K562 (cell line): Measurements from ENCODE around the gene VWA5B1. TPM values are rescaled to one million over a fixed set of nuclear protein-coding genes. Genes with fewer than 3 reads are reported as not detected.
A peak's percentile ranks its signal among the peaks of the same experiment; 100 is the strongest.

Experiments used
- ATAC-seq: fragments of 200-7000 bp; cut with Tn5 transposase; 3 replicates; pipeline ENCODE4 v1.9.1; 2020; ENCODE audit warnings: moderate library complexity
- BruUV-seq: library from RNA; stranded (reverse); fragments of 400-500 nt; replicated peaks from 2 replicates; lab custom pipeline; 2021; lab: Mats Ljungman, UMichigan
- CTCF ChIA-PET: fragments of 300-600 bp; formaldehyde crosslinking; extraction: SDS; loops from one replicate; lab custom pipeline; 2021; ENCODE audit warnings: low intra/inter-chr PET ratio; lab: Yijun Ruan, JAX
- POLR2A ChIA-PET: fragments of 300-600, 350-650 bp; sonication (Branson Sonifier 250); formaldehyde crosslinking; extraction: SDS; loops from one replicate; lab custom pipeline; 2021; ENCODE audit warnings: antibody characterized with exemption, inconsistent platforms; lab: Yijun Ruan, JAX
- DNase-seq, 4 experiments: peaks; one replicate each; pipeline versions ENCODE4 v3.0.0 to v3.0.0-alpha.2; 2011 to 2018; ENCODE audit warnings: low spot score in 3 of 4, mixed read lengths in 3 of 4; ENCODE audit errors: extremely low read depth in 1 of 4
- FAIRE-seq: peaks from 2 replicates; lab custom pipeline; 2011; peaks lifted over from hg19 to GRCh38; lab: Jason Lieb, UNC
- H2AFZ ChIP-seq: 2 replicates; pipeline ENCODE4 v1.6.0; 2011; ENCODE audit warnings: low read depth, low read length, control low read depth, inconsistent platforms
- H3K27ac ChIP-seq: fragments of 200-600 bp; 3 replicates; pipeline ENCODE4 v1.8.0; 2011; ENCODE audit warnings: low read depth, mild to moderate bottlenecking, control low read depth, inconsistent platforms, low read length, moderate library complexity, mixed read lengths; ENCODE audit errors: extremely low read depth
- H3K27me3 ChIP-seq, 2 experiments: fragments of 300-600 bp in 1 of 2; 2 replicates in 1 of 2; 3 replicates in 1 of 2; pipeline versions ENCODE4 v1.6.0 to v1.8.0; 2011; ENCODE audit warnings: inconsistent platforms in 2 of 2, low read length in 2 of 2, mild to moderate bottlenecking in 1 of 2, mixed read lengths in 1 of 2, moderate library complexity in 1 of 2; ENCODE audit not compliant: control insufficient read depth in 2 of 2, insufficient read depth in 2 of 2
- H3K36me3 ChIP-seq: fragments of 300-600 bp; 3 replicates; pipeline ENCODE4 v1.8.0; 2011; ENCODE audit warnings: mild to moderate bottlenecking, low read length, inconsistent platforms; ENCODE audit not compliant: control insufficient read depth, insufficient read depth
- H3K4me1 ChIP-seq, 2 experiments: fragments of 200-600 bp in 1 of 2; replicated peaks in 1 of 2; 2 replicates in 1 of 2; 3 replicates in 1 of 2; pipeline versions ENCODE4 v1.5.1 to v1.8.0; 2011; ENCODE audit warnings: inconsistent platforms in 2 of 2, low read length in 2 of 2, mild to moderate bottlenecking in 1 of 2, mixed read lengths in 1 of 2, moderate library complexity in 1 of 2; ENCODE audit not compliant: control insufficient read depth in 2 of 2, insufficient read depth in 2 of 2
- H3K4me2 ChIP-seq: 2 replicates; pipeline ENCODE4 v1.6.1; 2011; ENCODE audit warnings: low read length, control low read depth, inconsistent platforms, mixed read lengths; ENCODE audit not compliant: insufficient read depth
- H3K4me3 ChIP-seq: fragments of 200-600 bp; sonication (generic), shearing (Covaris generic); 2 replicates; pipeline ENCODE4 v1.5.1; 2016; ENCODE audit warnings: control low read depth, inconsistent platforms
- H3K79me2 ChIP-seq: fragments of 200-600 bp; 3 replicates; pipeline ENCODE4 v1.8.0; 2011; ENCODE audit warnings: low read length, inconsistent platforms; ENCODE audit not compliant: control insufficient read depth, insufficient read depth
- H3K9ac ChIP-seq, 2 experiments: 2 replicates each; pipeline versions ENCODE4 v1.6.0 to v1.6.1; 2011; ENCODE audit warnings: low read depth in 2 of 2, low read length in 2 of 2, control low read depth in 1 of 2, inconsistent platforms in 1 of 2, mild to moderate bottlenecking in 1 of 2, mixed read lengths in 1 of 2; ENCODE audit not compliant: insufficient read depth in 1 of 2
- H3K9me1 ChIP-seq: one replicate; pipeline ENCODE4 v1.6.0; 2011; ENCODE audit warnings: inconsistent platforms, mild to moderate bottlenecking, low read length, moderate library complexity; ENCODE audit not compliant: control insufficient read depth, insufficient read depth
- H3K9me3 ChIP-seq: replicated peaks from 2 replicates; pipeline ENCODE4 v1.5.1; 2011; ENCODE audit warnings: low read depth, low read length, inconsistent platforms; ENCODE audit not compliant: control insufficient read depth, insufficient read depth
- H4K20me1 ChIP-seq: replicated peaks from 2 replicates; pipeline ENCODE4 v1.6.1; 2011; ENCODE audit warnings: low read length, inconsistent platforms, mixed read lengths; ENCODE audit not compliant: control insufficient read depth, insufficient read depth
- IFI16 ChIP-seq: fragments of 250-450 bp; sonication (Bioruptor Pico); IDR thresholded peaks from 2 replicates; pipeline ENCODE4 v2.1.2; 2022; ENCODE audit warnings: mild to moderate bottlenecking, inconsistent platforms
- PTRF ChIP-seq: fragments of 450-650 bp; IDR thresholded peaks from 2 replicates; pipeline ENCODE4 v1.6.1; 2016; ENCODE audit warnings: mild to moderate bottlenecking, missing genetic modification characterization, missing compliant biosample characterization
- ZBTB7A ChIP-seq: IDR thresholded peaks from 2 replicates; pipeline ENCODE4 v1.6.1; 2011; ENCODE audit warnings: low read depth, mild to moderate bottlenecking, low read length, moderate library complexity, borderline replicate concordance; ENCODE audit not compliant: control insufficient read depth
- ZNF507 ChIP-seq: conservative IDR thresholded peaks from 2 replicates; pipeline ENCODE4 v1.6.1; 2017; ENCODE audit warnings: missing genetic modification characterization, missing compliant biosample characterization
- ZSCAN29 ChIP-seq: fragments of 450-650 bp; IDR thresholded peaks from 2 replicates; pipeline ENCODE4 v1.6.1; 2017
- WGBS: fragments of 100-300 bp; shearing (Covaris generic); methylation state at CpG from one replicate; pipeline ENCODE4 v1.1.6; 2016; ENCODE audit warnings: low coverage, mixed read lengths; ENCODE audit not compliant: insufficient coverage; ENCODE audit errors: missing lambda C conversion rate; 5-methylcytosine and 5-hydroxymethylcytosine counted together
- in situ Hi-C: fragments of 300-500 bp; cut with MboI; formaldehyde crosslinking; loops from 4 replicates; pipeline ENCODE4 v1.15.0; 2018; ENCODE audit warnings: inconsistent platforms, mixed read lengths
- intact Hi-C: fragments of 100-400 bp; cut with micrococcal nuclease; formaldehyde crosslinking; loops from 2 replicates; pipeline ENCODE4 v1.14.2; 2022
- polyA plus RNA-seq, 8 experiments: library from polyadenylated mRNA; depleted of rRNA in 4 of 8; stranded (reverse) in 5 of 8; unstranded in 3 of 8; fragments of >200 nt; fragmentation: Nextera tagmentation in 2 of 8; fragmentation: Illumina TruSeq in 1 of 8; extraction: Ambion mirVana in 2 of 8; extraction: Trizol in 1 of 8; gene quantifications; 2 replicates each; pipeline versions ENCODE4 v1.2.1 to v1.2.3, GENCODE V29; 2011 to 2014; ENCODE audit warnings: inconsistent platforms in 1 of 8, missing spikeins in 1 of 8
- total RNA-seq, 7 experiments: library from RNA; depleted of rRNA in 6 of 7; stranded (reverse); fragments of >200 nt in 6 of 7; fragmentation: Illumina TruSeq in 2 of 7; extraction: Trizol in 2 of 7; gene quantifications; 2 replicates each; pipeline versions ENCODE4 v1.2.1 to v1.2.3, GENCODE V29; 2011 to 2021; ENCODE audit warnings: low replicate concordance in 1 of 7
- TF ChIP-seq, protein P1 (sequence below), 2 experiments: fragments of 450-650 bp; conservative IDR thresholded peaks; 2 replicates each; pipeline ENCODE4 v1.6.1; 2017; ENCODE audit warnings: mild to moderate bottlenecking in 2 of 2, moderate library complexity in 2 of 2

Gene VWA5B1
- total and polyA plus RNA-seq, 9 of the 15 experiments (the other 6 are each of a cell fraction or from before 2014, with no cell fraction given): not detected

DNA sequence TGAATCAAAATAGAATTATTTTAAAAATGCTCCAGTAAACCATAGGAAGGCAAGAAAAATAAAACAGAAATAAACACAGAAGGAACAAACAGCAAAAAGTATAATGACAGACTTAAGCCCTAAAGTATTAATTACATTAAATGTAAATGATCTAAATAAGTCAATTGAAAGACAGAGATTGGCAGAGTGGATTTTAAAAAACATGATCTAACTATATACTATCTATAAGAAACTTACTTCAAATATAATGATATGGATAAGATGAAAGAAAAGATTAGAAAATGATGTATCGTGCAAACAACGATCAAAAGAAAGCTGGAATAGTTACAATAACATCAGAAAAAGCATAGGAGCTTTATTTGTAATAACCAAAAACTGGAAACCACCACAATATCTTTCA lies 104.6 kb downstream of the VWA5B1 start:
- Histone ChIP-seq H3K27me3 (no peaks in the 10 kb centered on the region), H3K9me1 (no peaks in the 10 kb centered on the region), H3K4me3 (no peak overlapping the region), H3K79me2 (no peaks in the 10 kb centered on the region), H4K20me1 (no peaks in the 10 kb centered on the region), H2AFZ (no peak overlapping the region), H3K9me3 (no peaks in the 10 kb centered on the region), H3K4me2 (no peak overlapping the region), H3K9ac (no peak overlapping the region), H3K27ac (no peak overlapping the region), H3K36me3 (no peaks in the 10 kb centered on the region), H3K4me1 (no peaks in the 10 kb centered on the region)
- no TSS peak for BruUV-seq
- intact Hi-C loops (no loop called here), in situ Hi-C loops (no loop called here)
- TF ChIP-seq IFI16: no peak
- TF ChIP-seq ZSCAN29: no peak
- TF ChIP-seq PTRF (tag): no peak
- TF ChIP-seq, protein P1, sequence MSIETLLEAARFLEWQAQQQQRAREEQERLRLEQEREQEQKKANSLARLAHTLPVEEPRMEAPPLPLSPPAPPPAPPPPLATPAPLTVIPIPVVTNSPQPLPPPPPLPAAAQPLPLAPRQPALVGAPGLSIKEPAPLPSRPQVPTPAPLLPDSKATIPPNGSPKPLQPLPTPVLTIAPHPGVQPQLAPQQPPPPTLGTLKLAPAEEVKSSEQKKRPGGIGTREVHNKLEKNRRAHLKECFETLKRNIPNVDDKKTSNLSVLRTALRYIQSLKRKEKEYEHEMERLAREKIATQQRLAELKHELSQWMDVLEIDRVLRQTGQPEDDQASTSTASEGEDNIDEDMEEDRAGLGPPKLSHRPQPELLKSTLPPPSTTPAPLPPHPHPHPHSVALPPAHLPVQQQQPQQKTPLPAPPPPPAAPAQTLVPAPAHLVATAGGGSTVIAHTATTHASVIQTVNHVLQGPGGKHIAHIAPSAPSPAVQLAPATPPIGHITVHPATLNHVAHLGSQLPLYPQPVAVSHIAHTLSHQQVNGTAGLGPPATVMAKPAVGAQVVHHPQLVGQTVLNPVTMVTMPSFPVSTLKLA (conservative IDR thresholded peaks at IDR 0.05): no peak
- peak; percentile 84 for TF ChIP-seq ZNF507
- no peak for TF ChIP-seq ZBTB7A
- ChIA-PET CTCF (no interaction called here), POLR2A (interaction anchor here (1.7 kb wide), 1 partner anchor 15 kb away, joined by 5 read pairs; no protein-coding TSS in a partner anchor)
- WGBS: 0% methylated on average over 2 of the region's 2 CpGs
- no peak for ATAC-seq
- FAIRE-seq: no peak
- DNase-seq: no peak
